Measurements from ENCODE around the gene CSNK2A1. TPM values are rescaled to one million over a fixed set of nuclear protein-coding genes. Genes with fewer than 3 reads are reported as not detected.

CSNK2A1 gene
- total RNA-seq, 1 experiment from 2014 or later = 205 TPM

DNA sequence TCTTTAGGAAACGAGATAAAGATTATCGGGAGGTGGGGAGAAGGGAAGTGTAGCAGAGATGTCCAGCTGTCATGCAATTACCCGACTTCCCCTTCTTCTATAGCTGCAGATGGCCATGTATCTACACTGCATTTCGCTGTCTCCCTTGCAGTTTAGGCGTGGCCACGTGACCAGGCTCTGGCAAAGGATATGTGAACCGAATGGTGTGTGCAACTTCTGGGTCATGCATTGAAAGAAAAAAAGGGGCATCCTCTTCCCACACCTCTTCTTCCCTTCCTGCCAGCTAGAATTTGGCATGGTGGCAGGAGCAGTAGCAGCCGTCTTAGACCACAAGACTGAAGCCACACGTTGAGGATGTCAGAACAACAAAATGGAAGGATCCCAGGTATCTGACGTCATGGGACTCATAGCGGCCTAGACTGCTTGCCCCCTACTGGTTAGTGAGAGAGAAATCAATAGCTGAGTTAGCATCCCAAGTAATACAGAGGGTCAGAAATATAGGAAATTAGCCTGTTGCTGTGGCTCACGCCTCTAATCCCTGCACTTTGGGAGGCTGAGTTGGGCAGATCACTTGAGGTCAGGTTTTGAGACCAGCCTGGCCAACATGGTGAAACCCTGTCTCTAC lies 33.7 kb upstream of the CSNK2A1 start:
- peaks cover 3% of the 10 kb centered on the region for H3K27me3 Mint-ChIP-seq (ENCODE audit: insufficient read depth, unreplicated experiment)
- Histone ChIP-seq H3K4me3 (ENCODE audit: low read depth, low read length) (no peak overlapping the region), H3K36me3 (ENCODE audit: control insufficient read depth, insufficient read depth, low read length) (no peaks in the 10 kb centered on the region), H3K9me3 (no peaks in the 10 kb centered on the region), H3K27me3 (replicated peaks; ENCODE audit: control insufficient read depth, insufficient read depth, low read length) (no peaks in the 10 kb centered on the region), H3K4me1 (peaks cover 10% of the 10 kb centered on the region)
- POLR2A ChIA-PET = interaction anchor here (0.7 kb wide), 1 partner anchor 389 kb away, joined by 6 read pairs; no protein-coding TSS in a partner anchor
- intact Hi-C loops (cut with micrococcal nuclease; ENCODE audit: unreplicated experiment) = no loop called here
- H3K27ac Mint-ChIP-seq (ENCODE audit: unreplicated experiment) = no peak overlapping the region
- TF ChIP-seq, protein P1, sequence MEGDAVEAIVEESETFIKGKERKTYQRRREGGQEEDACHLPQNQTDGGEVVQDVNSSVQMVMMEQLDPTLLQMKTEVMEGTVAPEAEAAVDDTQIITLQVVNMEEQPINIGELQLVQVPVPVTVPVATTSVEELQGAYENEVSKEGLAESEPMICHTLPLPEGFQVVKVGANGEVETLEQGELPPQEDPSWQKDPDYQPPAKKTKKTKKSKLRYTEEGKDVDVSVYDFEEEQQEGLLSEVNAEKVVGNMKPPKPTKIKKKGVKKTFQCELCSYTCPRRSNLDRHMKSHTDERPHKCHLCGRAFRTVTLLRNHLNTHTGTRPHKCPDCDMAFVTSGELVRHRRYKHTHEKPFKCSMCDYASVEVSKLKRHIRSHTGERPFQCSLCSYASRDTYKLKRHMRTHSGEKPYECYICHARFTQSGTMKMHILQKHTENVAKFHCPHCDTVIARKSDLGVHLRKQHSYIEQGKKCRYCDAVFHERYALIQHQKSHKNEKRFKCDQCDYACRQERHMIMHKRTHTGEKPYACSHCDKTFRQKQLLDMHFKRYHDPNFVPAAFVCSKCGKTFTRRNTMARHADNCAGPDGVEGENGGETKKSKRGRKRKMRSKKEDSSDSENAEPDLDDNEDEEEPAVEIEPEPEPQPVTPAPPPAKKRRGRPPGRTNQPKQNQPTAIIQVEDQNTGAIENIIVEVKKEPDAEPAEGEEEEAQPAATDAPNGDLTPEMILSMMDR (IDR thresholded peaks at IDR 0.05; ENCODE audit: insufficient read depth in 1 of 2, low read depth in 1 of 2, low read length in 1 of 2, severe bottlenecking in 1 of 2, unreplicated experiment in 1 of 2) = peak; percentile 44 to 49
- no peaks in the 10 kb centered on the region for H3K9me3 Mint-ChIP-seq (ENCODE audit: unreplicated experiment)
- H3K4me3 Mint-ChIP-seq (ENCODE audit: unreplicated experiment) = no peak overlapping the region
- BruUV-seq (replicated peaks) = no TSS peak
- DNase-seq = peak; percentile 26 to 32
- peaks cover 8% of the 10 kb centered on the region for H3K4me1 Mint-ChIP-seq (ENCODE audit: low read depth, unreplicated experiment)
- H3K36me3 Mint-ChIP-seq (ENCODE audit: insufficient read depth, unreplicated experiment) = no peaks in the 10 kb centered on the region
- CTCF ChIA-PET = interaction anchor here (0.7 to 1.2 kb wide), 3 partner anchors 15 to 117 kb away, joined by 3 to 7 read pairs (median 5); no protein-coding TSS in a partner anchor

- H3K9me3 Mint-ChIP-seq (ENCODE audit: unreplicated experiment) = no peaks in the 10 kb centered on the region
- no peak overlapping the region for H3K27ac Mint-ChIP-seq (ENCODE audit: unreplicated experiment)
- DNase-seq = no peak
- peaks cover 18% of the 10 kb centered on the region for H3K4me1 ChIP-seq
- no peak overlapping the region for H3K4me3 Mint-ChIP-seq (ENCODE audit: unreplicated experiment)
- intact Hi-C loops (cut with micrococcal nuclease; ENCODE audit: unreplicated experiment) = no loop called here
- peaks cover 3% of the 10 kb centered on the region for H3K27me3 Mint-ChIP-seq (ENCODE audit: insufficient read depth, unreplicated experiment)
- H3K4me3 ChIP-seq (ENCODE audit: low read depth, low read length) = no peak overlapping the region
- H3K36me3 ChIP-seq (ENCODE audit: control insufficient read depth, insufficient read depth, low read length) = no peaks in the 10 kb centered on the region
- POLR2A ChIA-PET = no interaction called here
- no TSS peak for BruUV-seq (replicated peaks)
- no peaks in the 10 kb centered on the region for H3K9me3 ChIP-seq
- H3K4me1 Mint-ChIP-seq (ENCODE audit: low read depth, unreplicated experiment) = peaks cover 13% of the 10 kb centered on the region
- CTCF ChIA-PET = interaction anchor here (1.0 kb wide), 1 partner anchor 69 kb away, joined by 3 read pairs; no protein-coding TSS in a partner anchor
- no peaks in the 10 kb centered on the region for H3K36me3 Mint-ChIP-seq (ENCODE audit: insufficient read depth, unreplicated experiment)
- no peaks in the 10 kb centered on the region for H3K27me3 ChIP-seq (replicated peaks; ENCODE audit: control insufficient read depth, insufficient read depth, low read length)
- TF ChIP-seq, protein P1 (IDR thresholded peaks at IDR 0.05; ENCODE audit: insufficient read depth in 1 of 2, low read depth in 1 of 2, low read length in 1 of 2, severe bottlenecking in 1 of 2, unreplicated experiment in 1 of 2) = no peak
Measured at GRCh38 chr20:576156-576555, 32.6 kb upstream of the CSNK2A1 start.

DNA sequence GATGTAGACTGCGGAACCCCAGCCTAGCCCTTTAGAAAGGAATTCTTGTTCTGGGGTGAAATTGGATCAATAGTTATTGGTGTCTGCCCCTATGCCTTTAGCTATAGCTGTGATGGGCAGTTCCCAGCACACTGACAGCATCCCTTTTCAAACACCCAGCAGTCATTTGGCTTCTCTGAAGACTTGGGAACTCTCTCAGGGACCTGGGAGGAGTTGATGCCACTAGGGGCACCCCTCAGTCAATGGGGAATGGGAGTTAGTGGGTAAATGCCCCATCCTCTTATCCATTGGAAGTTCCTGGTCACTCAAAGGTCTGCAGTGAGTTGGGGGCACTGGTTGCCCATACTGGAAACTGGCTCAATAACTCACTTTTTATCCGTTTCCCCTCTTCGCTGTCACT lies 31.6 kb upstream of the CSNK2A1 start:
- POLR2A ChIA-PET = no interaction called here
- intact Hi-C loops (cut with micrococcal nuclease; ENCODE audit: unreplicated experiment) = no loop called here
- H3K4me1 Mint-ChIP-seq (ENCODE audit: low read depth, unreplicated experiment) = peaks cover 13% of the 10 kb centered on the region

More for the DNA sequence above, 31.6 kb upstream of the CSNK2A1 start:
- Histone ChIP-seq H3K4me3 (ENCODE audit: low read depth, low read length) (no peak overlapping the region), H3K27me3 (replicated peaks; ENCODE audit: control insufficient read depth, insufficient read depth, low read length) (no peaks in the 10 kb centered on the region), H3K36me3 (ENCODE audit: control insufficient read depth, insufficient read depth, low read length) (no peaks in the 10 kb centered on the region), H3K9me3 (no peaks in the 10 kb centered on the region), H3K4me1 (peaks cover 19% of the 10 kb centered on the region)
- Mint-ChIP-seq H3K4me3 (ENCODE audit: unreplicated experiment) (no peak overlapping the region), H3K36me3 (ENCODE audit: insufficient read depth, unreplicated experiment) (no peaks in the 10 kb centered on the region), H3K9me3 (ENCODE audit: unreplicated experiment) (no peaks in the 10 kb centered on the region), H3K27ac (ENCODE audit: unreplicated experiment) (no peak overlapping the region), H3K27me3 (ENCODE audit: insufficient read depth, unreplicated experiment) (peaks cover 3% of the 10 kb centered on the region)
- CTCF ChIA-PET = interaction anchor here (0.8 kb wide), 1 partner anchor 70 kb away, joined by 3 read pairs; no protein-coding TSS in a partner anchor
- TF ChIP-seq, protein P1 (IDR thresholded peaks at IDR 0.05; ENCODE audit: insufficient read depth in 1 of 2, low read depth in 1 of 2, low read length in 1 of 2, severe bottlenecking in 1 of 2, unreplicated experiment in 1 of 2) = no peak
- peak in 1 of 2 experiments; percentile 11 for DNase-seq
- BruUV-seq (replicated peaks) = no TSS peak
